GM21529 (cell line): ENCODE results near the gene TPH2.

Experiments used
- ATAC-seq: cut with Tn5 transposase; IDR thresholded peaks from one replicate; pipeline ENCODE4 v1.9.1; 2021; ENCODE audit not compliant: unreplicated experiment

The TPH2 gene

GRCh38 chr12:71958457-71958856 is 19.8 kb downstream of the TPH2 start:
- no peak for ATAC-seq

GRCh38 chr12:71958993-71959578 is 20.4 kb downstream of the TPH2 start:
- ATAC-seq = no peak

GRCh38 chr12:71967211-71967610 is 28.6 kb downstream of the TPH2 start:
- ATAC-seq = no peak

- no peak for ATAC-seq
These were observed 30.7 kb downstream of the TPH2 start for GRCh38 chr12:71969330-71969729.

- ATAC-seq = no peak
These were observed 31.4 kb downstream of the TPH2 start for GRCh38 chr12:71970031-71970430.

- ATAC-seq = no peak
These were observed 33.9 kb downstream of the TPH2 start for GRCh38 chr12:71972441-71973074.

- ATAC-seq = no peak
These were observed 35.0 kb downstream of the TPH2 start for GRCh38 chr12:71973687-71974086.

- ATAC-seq = no peak
These were observed 41.9 kb downstream of the TPH2 start for GRCh38 chr12:71980538-71980937.

GRCh38 chr12:71981149-71981548 is 42.5 kb downstream of the TPH2 start:
- ATAC-seq = no peak

- no peak for ATAC-seq
These were observed 56.1 kb downstream of the TPH2 start for GRCh38 chr12:71994715-71995114.

- no peak for ATAC-seq
These were observed 61.1 kb downstream of the TPH2 start for GRCh38 chr12:71999795-72000194.

- ATAC-seq = no peak
These were observed 62.5 kb downstream of the TPH2 start for GRCh38 chr12:72000969-72001648.

- no peak for ATAC-seq
These were observed 68.1 kb downstream of the TPH2 start for GRCh38 chr12:72006766-72007165.

- ATAC-seq = no peak
These were observed 71.7 kb downstream of the TPH2 start for GRCh38 chr12:72010356-72010755.

GRCh38 chr12:72011374-72011773 is 72.7 kb downstream of the TPH2 start:
- ATAC-seq = no peak

- ATAC-seq = no peak
These were observed 74.2 kb downstream of the TPH2 start for GRCh38 chr12:72012874-72013273.

GRCh38 chr12:72015895-72016294 is 77.2 kb downstream of the TPH2 start:
- ATAC-seq = no peak

GRCh38 chr12:72017054-72017651 is 78.5 kb downstream of the TPH2 start:
- peak; percentile 99 for ATAC-seq

GRCh38 chr12:72018036-72018435 is 79.4 kb downstream of the TPH2 start:
- ATAC-seq = no peak

GRCh38 chr12:72024613-72025012 is 86.0 kb downstream of the TPH2 start:
- ATAC-seq = no peak

- ATAC-seq = no peak
These were observed 86.9 kb downstream of the TPH2 start for GRCh38 chr12:72025524-72025923.

- no peak for ATAC-seq
These were observed 90.3 kb downstream of the TPH2 start for GRCh38 chr12:72028966-72029365.
